Stimulated activated CD8-positive, alpha-beta memory T cell treated with anti-CD3 and anti-CD28 coated beads, Interleukin-2, amount 100 ng/mL, for 1 hour (primary cell): ENCODE results near the gene KLF2.

Experiments
- DNase-seq, 2 donors: peaks; one replicate each; pipeline ENCODE4 v3.0.0-alpha.2; 2020; ENCODE audit warnings: low read depth in 2 of 2

KLF2 gene

GRCh38 chr19:16363852-16364230 lies 39.2 kb downstream of the KLF2 start:
- no peak for DNase-seq

GRCh38 chr19:16364231-16364865 lies 39.7 kb downstream of the KLF2 start:
- no peak for DNase-seq

GRCh38 chr19:16365300-16365996 lies 40.8 kb downstream of the KLF2 start:
- no peak for DNase-seq

- DNase-seq = no peak
Observed at GRCh38 chr19:16366056-16366432, 41.4 kb downstream of the KLF2 start.

GRCh38 chr19:16366433-16367260 lies 42.0 kb downstream of the KLF2 start:
- no peak for DNase-seq

GRCh38 chr19:16367261-16367683 lies 42.6 kb downstream of the KLF2 start:
- no peak for DNase-seq

GRCh38 chr19:16368385-16369305 lies 44.0 kb downstream of the KLF2 start:
- peak in 1 of 2 donors; percentile 64 for DNase-seq

GRCh38 chr19:16369306-16369663 lies 44.7 kb downstream of the KLF2 start:
- DNase-seq = no peak

GRCh38 chr19:16369664-16370576 lies 45.3 kb downstream of the KLF2 start:
- peak in 1 of 2 donors; percentile 56 for DNase-seq

GRCh38 chr19:16370641-16371391 lies 46.2 kb downstream of the KLF2 start:
- DNase-seq = no peak

- peak; percentile 77 to 82 for DNase-seq
Observed at GRCh38 chr19:16371540-16371986, 46.9 kb downstream of the KLF2 start.

GRCh38 chr19:16372065-16372915 lies 47.7 kb downstream of the KLF2 start:
- no peak for DNase-seq

GRCh38 chr19:16373079-16373478 lies 48.5 kb downstream of the KLF2 start:
- no peak for DNase-seq

- DNase-seq = no peak
Observed at GRCh38 chr19:16373532-16373931, 48.9 kb downstream of the KLF2 start.

- DNase-seq = no peak
Observed at GRCh38 chr19:16373989-16374388, 49.4 kb downstream of the KLF2 start.

- DNase-seq = no peak
Observed at GRCh38 chr19:16374436-16374835, 49.8 kb downstream of the KLF2 start.

GRCh38 chr19:16375157-16375935 lies 50.7 kb downstream of the KLF2 start:
- no peak for DNase-seq

GRCh38 chr19:16375936-16376185 lies 51.2 kb downstream of the KLF2 start:
- no peak for DNase-seq
